H4 (cell line): ENCODE data around the gene TMED3. TPM values are rescaled to one million over a fixed set of nuclear protein-coding genes. Genes with fewer than 3 reads are reported as not detected.
A peak's percentile ranks its signal among the peaks of the same experiment; 100 is the strongest.

Experiments
- DNase-seq: peaks from one replicate; pipeline ENCODE4 v3.0.0-alpha.2; 2015; ENCODE audit warnings: low spot score
- total RNA-seq: library from RNA; depleted of rRNA; stranded (reverse); fragments of >200 nt; shearing (Covaris generic); gene quantifications from 2 replicates; pipeline ENCODE4 v1.2.3, GENCODE V29; 2014; rRNA removed

The TMED3 gene
- 160 and 164 TPM in 2 replicates for total RNA-seq

- peak; percentile 79 for DNase-seq
These were observed at the start of gene TMED3 for GRCh38 chr15:79310985-79311900. Gene TMED3, plus strand, starts transcription at chr15:79311112. Its CDS starts 138 bp downstream, at chr15:79311250.

- DNase-seq, result no peak
These were observed 49.1 kb upstream of the TMED3 start for GRCh38 chr15:79261836-79262235.

GRCh38 chr15:79265167-79265566 is 45.7 kb upstream of the TMED3 start:
- no peak for DNase-seq

GRCh38 chr15:79265987-79266579 is 44.8 kb upstream of the TMED3 start:
- no peak for DNase-seq

- DNase-seq, result no peak
These were observed 28.3 kb upstream of the TMED3 start, which contains the start of gene ANKRD34C for GRCh38 chr15:79282371-79283251. Gene ANKRD34C, plus strand, starts transcription at chr15:79282722. Its CDS starts 10,563 bp downstream, at chr15:79293285.

GRCh38 chr15:79283252-79284048 is 27.5 kb upstream of the TMED3 start:
- no peak for DNase-seq

GRCh38 chr15:79290642-79291275 is 20.2 kb upstream of the TMED3 start:
- no peak for DNase-seq

- DNase-seq, result no peak
These were observed 18.9 kb upstream of the TMED3 start for GRCh38 chr15:79292011-79292410.

- no peak for DNase-seq
These were observed 16.8 kb upstream of the TMED3 start for GRCh38 chr15:79294075-79294474.

- DNase-seq, result peak; percentile 15
These were observed 14.3 kb upstream of the TMED3 start for GRCh38 chr15:79296583-79296982.

GRCh38 chr15:79299126-79299840 is 11.6 kb upstream of the TMED3 start:
- DNase-seq, result no peak

- DNase-seq, result no peak
These were observed 11.1 kb upstream of the TMED3 start for GRCh38 chr15:79299841-79300235.

- DNase-seq, result no peak
These were observed 3.7 kb upstream of the TMED3 start for GRCh38 chr15:79307251-79307650.

- DNase-seq, result no peak
These were observed 2.0 kb upstream of the TMED3 start for GRCh38 chr15:79308874-79309273.

GRCh38 chr15:79310612-79310984 is 314 bp upstream of the TMED3 start:
- peak; percentile 23 for DNase-seq

- no peak for DNase-seq
These were observed 1.1 kb downstream of the TMED3 start for GRCh38 chr15:79311901-79312553.

- DNase-seq, result no peak
These were observed 3.3 kb downstream of the TMED3 start for GRCh38 chr15:79314186-79314585.

- DNase-seq, result no peak
These were observed 3.9 kb downstream of the TMED3 start for GRCh38 chr15:79314811-79315210.

GRCh38 chr15:79315623-79316328 is 4.9 kb downstream of the TMED3 start:
- DNase-seq, result no peak
